SK-N-SH (cell line): ENCODE results near the gene TTYH3. TPM values are rescaled to one million over a fixed set of nuclear protein-coding genes. Genes with fewer than 3 reads are reported as not detected.

Source experiments
- CTCF ChIA-PET: fragments of 300-600, 350-600 bp; formaldehyde crosslinking; extraction: SDS; loops from one replicate; lab custom pipeline; 2021; lab: Yijun Ruan, JAX
- POLR2A ChIA-PET: fragments of 350-600 bp; sonication (Branson Sonifier 250); formaldehyde crosslinking; extraction: SDS; loops from one replicate; lab custom pipeline; 2020; ENCODE audit warnings: antibody characterized with exemption, inconsistent platforms; lab: Yijun Ruan, JAX
- DNase-seq: peaks from one replicate; pipeline ENCODE4 v3.0.0; 2012
- H2AFZ ChIP-seq: fragments of 200-600 bp; sonication (generic); 2 replicates; pipeline ENCODE4 v1.8.1; 2016; ENCODE audit warnings: antibody characterized with exemption, mild to moderate bottlenecking, low read depth
- H3F3A ChIP-seq: fragments of 200-600 bp; sonication (generic); replicated peaks from 2 replicates; pipeline ENCODE3; 2016; ENCODE audit warnings: antibody characterized with exemption, mild to moderate bottlenecking; ENCODE audit not compliant: insufficient read depth
- H3K27ac ChIP-seq, 2 experiments: fragments of 200-500 bp in 1 of 2; fragments of 200-600 bp in 1 of 2; sonication (Bioruptor generic) in 1 of 2; sonication (generic), shearing (Covaris generic) in 1 of 2; 2 replicates each; pipeline versions ENCODE4 v1.5.1 to v1.6.1; 2014 to 2016; ENCODE audit warnings: low read depth in 2 of 2, inconsistent platforms in 1 of 2, low read length in 1 of 2, mild to moderate bottlenecking in 1 of 2, mixed read lengths in 1 of 2
- H3K27me3 ChIP-seq: fragments of 200-600 bp; sonication (generic), shearing (Covaris generic); 2 replicates; pipeline ENCODE4 v1.6.1; 2016; ENCODE audit warnings: mixed run types; ENCODE audit not compliant: insufficient read depth
- H3K36me3 ChIP-seq, 2 experiments: fragments of 200-500 bp in 1 of 2; fragments of 200-600 bp in 1 of 2; sonication (Bioruptor generic) in 1 of 2; sonication (generic) in 1 of 2; replicated peaks in 1 of 2; 2 replicates each; pipeline versions ENCODE3 to v1.5.1; 2014 to 2016; ENCODE audit warnings: low read length in 1 of 2, mild to moderate bottlenecking in 1 of 2; ENCODE audit not compliant: insufficient read depth in 2 of 2, control insufficient read depth in 1 of 2
- H3K4me1 ChIP-seq, 2 experiments: fragments of 200-500 bp in 1 of 2; fragments of 200-600 bp in 1 of 2; sonication (Bioruptor generic) in 1 of 2; sonication (generic), shearing (Covaris generic) in 1 of 2; 2 replicates each; pipeline versions ENCODE4 v1.5.1 to v1.6.1; 2014 to 2016; ENCODE audit warnings: low read depth in 1 of 2, low read length in 1 of 2, mixed run types in 1 of 2; ENCODE audit not compliant: insufficient read depth in 2 of 2, control insufficient read depth in 1 of 2
- H3K4me2 ChIP-seq: fragments of 200-600 bp; sonication (generic), shearing (Covaris generic); 2 replicates; pipeline ENCODE4 v1.6.1; 2017; ENCODE audit warnings: mixed run types
- H3K4me3 ChIP-seq, 2 experiments: fragments of 200-500 bp in 1 of 2; fragments of 200-600 bp in 1 of 2; sonication (Bioruptor generic) in 1 of 2; sonication (generic), shearing (Covaris generic) in 1 of 2; 2 replicates each; pipeline versions ENCODE4 v1.5.1 to v1.8.1; 2014 to 2016; ENCODE audit warnings: low read depth in 2 of 2, inconsistent platforms in 1 of 2, low read length in 1 of 2, mild to moderate bottlenecking in 1 of 2, mixed read lengths in 1 of 2, moderate library complexity in 1 of 2
- H3K79me2 ChIP-seq: fragments of 200-600 bp; sonication (generic); 2 replicates; pipeline ENCODE4 v1.8.1; 2017; ENCODE audit warnings: mild to moderate bottlenecking; ENCODE audit not compliant: insufficient read depth
- H3K9ac ChIP-seq: fragments of 200-600 bp; sonication (generic); 2 replicates; pipeline ENCODE4 v1.6.1; 2017; ENCODE audit warnings: mixed run types
- H3K9me2 ChIP-seq: fragments of 200-600 bp; sonication (generic); 2 replicates; pipeline ENCODE4 v1.6.1; 2017; ENCODE audit warnings: mixed run types
- H3K9me3 ChIP-seq: fragments of 200-600 bp; sonication (generic); 2 replicates; pipeline ENCODE4 v1.6.1; 2017; ENCODE audit warnings: mixed run types, mild to moderate bottlenecking, moderate library complexity
- H4K20me1 ChIP-seq: fragments of 200-600 bp; sonication (generic); 2 replicates; pipeline ENCODE4 v1.6.1; 2017; ENCODE audit warnings: mild to moderate bottlenecking, mixed run types; ENCODE audit not compliant: insufficient read depth
- CHD2 ChIP-seq: fragments of 150-350 bp; IDR thresholded peaks from 2 replicates; pipeline ENCODE4 v1.6.1; 2018; ENCODE audit warnings: low read length; ENCODE audit not compliant: partially characterized antibody
- EP300 ChIP-seq, 2 experiments: IDR thresholded peaks; 2 replicates each; pipeline versions ENCODE4 v1.4.0 to v1.6.1; 2012; ENCODE audit warnings: borderline replicate concordance in 1 of 2, low read depth in 1 of 2, low read length in 1 of 2
- FOXJ3 ChIP-seq: sonication (generic); formaldehyde crosslinking; IDR thresholded peaks from 2 replicates; pipeline ENCODE4 v1.5.1; 2020; ENCODE audit warnings: mild to moderate bottlenecking, missing genetic modification reagents
- IRF3 ChIP-seq: fragments of 150-350 bp; IDR thresholded peaks from 2 replicates; pipeline ENCODE4 v1.6.1; 2016; ENCODE audit warnings: mild to moderate bottlenecking, low read depth, low read length
- MAX ChIP-seq: IDR thresholded peaks from 2 replicates; pipeline ENCODE4 v1.4.0; 2012; ENCODE audit warnings: low read depth
- MEF2A ChIP-seq: IDR thresholded peaks from 2 replicates; pipeline ENCODE4 v1.4.0; 2012; ENCODE audit warnings: low read depth, borderline replicate concordance
- NFIC ChIP-seq: IDR thresholded peaks from 2 replicates; pipeline ENCODE4 v1.4.0; 2012; ENCODE audit warnings: borderline replicate concordance
- NRF1 ChIP-seq: IDR thresholded peaks from 2 replicates; pipeline ENCODE4 v1.6.1; 2012; ENCODE audit warnings: low read depth, mild to moderate bottlenecking, low read length
- RCOR1 ChIP-seq: fragments of 150-350 bp; IDR thresholded peaks from 2 replicates; pipeline ENCODE4 v1.6.1; 2017; ENCODE audit warnings: antibody characterized with exemption, low read length
- REST ChIP-seq: IDR thresholded peaks from 2 replicates; pipeline ENCODE4 v1.6.1; 2012; ENCODE audit warnings: mild to moderate bottlenecking, low read depth, low read length, moderate library complexity
- RFX5 ChIP-seq: IDR thresholded peaks from 2 replicates; pipeline ENCODE4 v1.6.1; 2012; ENCODE audit warnings: mild to moderate bottlenecking, improper control_type of control experiment, low read length
- SIN3A ChIP-seq: IDR thresholded peaks from 2 replicates; pipeline ENCODE4 v1.6.1; 2012; ENCODE audit warnings: low read depth, mild to moderate bottlenecking, low read length, moderate library complexity, borderline replicate concordance
- TAF1 ChIP-seq: IDR thresholded peaks from 2 replicates; pipeline ENCODE4 v1.6.1; 2012; ENCODE audit warnings: low read depth, mild to moderate bottlenecking, low read length, moderate library complexity, borderline replicate concordance
- TCF12 ChIP-seq: IDR thresholded peaks from 2 replicates; pipeline ENCODE4 v1.4.0; 2012
- TEAD4 ChIP-seq: IDR thresholded peaks from 2 replicates; pipeline ENCODE4 v1.4.0; 2012; ENCODE audit warnings: mild to moderate bottlenecking, borderline replicate concordance; ENCODE audit not compliant: insufficient read depth
- YY1 ChIP-seq: IDR thresholded peaks from 2 replicates; pipeline ENCODE4 v1.4.0; 2012; ENCODE audit warnings: low read depth, mild to moderate bottlenecking
- WGBS: methylation state at CpG from one replicate; pipeline ENCODE4 v1.1.6; 2017; ENCODE audit warnings: low lambda C conversion rate; 5-methylcytosine and 5-hydroxymethylcytosine counted together
- polyA plus RNA-seq, 3 experiments: library from polyadenylated mRNA; depleted of rRNA; stranded (reverse); fragments of >200 nt; gene quantifications; 2 replicates each; pipeline ENCODE4 v1.2.3, GENCODE V29; 2012
- TF ChIP-seq, protein P1 (sequence below): IDR thresholded peaks from 2 replicates; pipeline ENCODE4; 2012
- TF ChIP-seq, protein P2 (sequence below): fragments of 150-350 bp; IDR thresholded peaks from 2 replicates; pipeline ENCODE4 v1.6.1; 2017; ENCODE audit warnings: antibody characterized with exemption, low read length, low read depth, borderline replicate concordance
- TF ChIP-seq, protein P3 (sequence below): IDR thresholded peaks from 2 replicates; pipeline ENCODE4 v1.4.0; 2012; ENCODE audit warnings: low read depth, borderline replicate concordance

The TTYH3 gene
- polyA plus RNA-seq, 1 of the 3 experiments (the other 2 are of a cell fraction), result 105 TPM

- H3K36me3 ChIP-seq, result peaks cover 10 to 67% of the 10 kb centered on the region in 2 experiments
- H3K4me1 ChIP-seq, result no peaks in the 10 kb centered on the region; a peak in 1 of 4 replicates
- no peak overlapping the region for H3K4me3 ChIP-seq
- H3K79me2 ChIP-seq, result no peaks in the 10 kb centered on the region
- TF ChIP-seq NRF1 (no peak), TAF1 (no peak), MAX (no peak), REST (no peak), MEF2A (no peak), TEAD4 (no peak), RFX5 (no peak), IRF3 (no peak), NFIC (no peak), YY1 (no peak), SIN3A (no peak), FOXJ3 (no peak), CHD2 (no peak), TCF12 (no peak), EP300 (IDR thresholded peaks at IDR 0.05; ENCODE audit: borderline replicate concordance in 1 of 2, low read depth in 1 of 2, low read length in 1 of 2) (no peak), RCOR1 (no peak)
- TF ChIP-seq, protein P1, sequence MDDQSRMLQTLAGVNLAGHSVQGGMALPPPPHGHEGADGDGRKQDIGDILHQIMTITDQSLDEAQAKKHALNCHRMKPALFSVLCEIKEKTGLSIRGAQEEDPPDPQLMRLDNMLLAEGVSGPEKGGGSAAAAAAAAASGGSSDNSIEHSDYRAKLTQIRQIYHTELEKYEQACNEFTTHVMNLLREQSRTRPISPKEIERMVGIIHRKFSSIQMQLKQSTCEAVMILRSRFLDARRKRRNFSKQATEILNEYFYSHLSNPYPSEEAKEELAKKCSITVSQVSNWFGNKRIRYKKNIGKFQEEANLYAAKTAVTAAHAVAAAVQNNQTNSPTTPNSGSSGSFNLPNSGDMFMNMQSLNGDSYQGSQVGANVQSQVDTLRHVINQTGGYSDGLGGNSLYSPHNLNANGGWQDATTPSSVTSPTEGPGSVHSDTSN, result no peak
- TF ChIP-seq, protein P2, sequence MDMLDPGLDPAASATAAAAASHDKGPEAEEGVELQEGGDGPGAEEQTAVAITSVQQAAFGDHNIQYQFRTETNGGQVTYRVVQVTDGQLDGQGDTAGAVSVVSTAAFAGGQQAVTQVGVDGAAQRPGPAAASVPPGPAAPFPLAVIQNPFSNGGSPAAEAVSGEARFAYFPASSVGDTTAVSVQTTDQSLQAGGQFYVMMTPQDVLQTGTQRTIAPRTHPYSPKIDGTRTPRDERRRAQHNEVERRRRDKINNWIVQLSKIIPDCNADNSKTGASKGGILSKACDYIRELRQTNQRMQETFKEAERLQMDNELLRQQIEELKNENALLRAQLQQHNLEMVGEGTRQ, result no peak
- TF ChIP-seq, protein P3, sequence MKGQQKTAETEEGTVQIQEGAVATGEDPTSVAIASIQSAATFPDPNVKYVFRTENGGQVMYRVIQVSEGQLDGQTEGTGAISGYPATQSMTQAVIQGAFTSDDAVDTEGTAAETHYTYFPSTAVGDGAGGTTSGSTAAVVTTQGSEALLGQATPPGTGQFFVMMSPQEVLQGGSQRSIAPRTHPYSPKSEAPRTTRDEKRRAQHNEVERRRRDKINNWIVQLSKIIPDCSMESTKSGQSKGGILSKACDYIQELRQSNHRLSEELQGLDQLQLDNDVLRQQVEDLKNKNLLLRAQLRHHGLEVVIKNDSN, result no peak
- no peaks in the 10 kb centered on the region for H3K9me3 ChIP-seq
- H3K9me2 ChIP-seq, result no peaks in the 10 kb centered on the region
- CTCF ChIA-PET, result interaction anchor here (1.2 kb wide), 1 partner anchor 143 kb away, joined by 3 read pairs; no protein-coding TSS in a partner anchor
- DNase-seq, result no peak
- H3K9ac ChIP-seq, result no peak overlapping the region
- no peak overlapping the region for H3K27ac ChIP-seq
- no peaks in the 10 kb centered on the region for H3K27me3 ChIP-seq
- no peaks in the 10 kb centered on the region for H4K20me1 ChIP-seq
- WGBS, result 91% methylated on average over 19 of the region's 27 CpGs
- no peaks in the 10 kb centered on the region for H3F3A ChIP-seq
- H2AFZ ChIP-seq, result no peak overlapping the region
- POLR2A ChIA-PET, result no interaction called here
- H3K4me2 ChIP-seq, result no peak overlapping the region
Measured at GRCh38 chr7:2595258-2595860, 36.4 kb upstream of the TTYH3 start.
